ENCODE data around the gene PTPRM.

The PTPRM gene

DNA sequence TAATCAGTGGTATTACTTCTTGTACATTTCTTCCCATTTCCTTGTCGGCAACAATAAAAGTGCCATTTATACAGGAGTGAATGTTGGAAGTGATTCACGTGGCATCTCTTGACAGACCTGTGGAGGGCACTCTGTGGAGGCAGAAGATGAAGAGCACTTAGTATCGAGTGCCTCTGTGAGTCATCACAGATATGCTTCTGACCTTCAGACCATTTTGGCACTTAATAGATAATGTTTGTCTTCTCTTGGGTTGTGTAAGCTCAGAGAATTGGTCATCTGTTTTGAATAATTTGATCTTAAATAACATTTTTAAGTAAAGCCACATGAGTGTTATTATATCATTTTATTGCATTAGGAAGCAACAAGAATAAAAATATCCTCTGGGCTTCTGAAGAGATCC is 305.5 kb downstream of the PTPRM start:
- no peak overlapping the region for H2BK5ac ChIP-seq (ENCODE audit: low read depth, low read length, poor library complexity, severe bottlenecking)
- no peak overlapping the region for H3K4ac ChIP-seq (ENCODE audit: low read depth in 1 of 2, low read length in 2 of 2)
- WGBS, result 34% methylated on average over 3 of the region's 3 CpGs
- H3K36me3 ChIP-seq (ENCODE audit: control insufficient read depth in 1 of 2, insufficient read depth in 2 of 2, low read depth in 1 of 2, low read length in 2 of 2), result peaks cover 0 to 6% of the 10 kb centered on the region in 2 experiments
- H2AK5ac ChIP-seq (ENCODE audit: low read length, severe bottlenecking), result no peak overlapping the region
- H4K8ac ChIP-seq (ENCODE audit: low read length), result no peak overlapping the region
- no peak overlapping the region for H3K27ac ChIP-seq (ENCODE audit: low read length, poor library complexity, severe bottlenecking)
- no peak overlapping the region for H2AFZ ChIP-seq (ENCODE audit: low read depth, low read length)
- H3K4me1 ChIP-seq (ENCODE audit: control insufficient read depth, insufficient read depth, low read depth, low read length), result peaks cover under 1% of the 10 kb centered on the region
- H3K14ac ChIP-seq (ENCODE audit: low read length in 2 of 2), result no peak overlapping the region
- H2BK15ac ChIP-seq (ENCODE audit: low read depth, poor library complexity, severe bottlenecking), result no peak overlapping the region
- H3K9me3 ChIP-seq (ENCODE audit: control insufficient read depth, low read length), result no peaks in the 10 kb centered on the region
- no peak overlapping the region for H3K18ac ChIP-seq (ENCODE audit: low read depth in 1 of 2, low read length in 2 of 2)
- H3K4me2 ChIP-seq (ENCODE audit: low read length, poor library complexity, severe bottlenecking), result no peak overlapping the region
- H3K23ac ChIP-seq (ENCODE audit: low read length in 2 of 2), result no peak overlapping the region
- H3K9ac ChIP-seq (ENCODE audit: low read length), result peak overlapping the region; percentile 34
- peak; percentile 60 for DNase-seq
- peaks cover 20% of the 10 kb centered on the region for H3K79me1 ChIP-seq (replicated peaks; ENCODE audit: low read length, poor library complexity, severe bottlenecking)
- H3K4me3 ChIP-seq (ENCODE audit: insufficient read depth in 1 of 2, low read depth in 1 of 2, low read length in 2 of 2), result no peak overlapping the region
- H2BK12ac ChIP-seq (ENCODE audit: low read length in 2 of 2), result no peak overlapping the region
- H4K91ac ChIP-seq (ENCODE audit: low read length), result no peak overlapping the region
- no peaks in the 10 kb centered on the region for H3K27me3 ChIP-seq (ENCODE audit: control insufficient read depth in 1 of 2, insufficient read depth in 1 of 2, low read length in 2 of 2)
- H2BK120ac ChIP-seq (ENCODE audit: low read depth, low read length), result no peak overlapping the region

DNA sequence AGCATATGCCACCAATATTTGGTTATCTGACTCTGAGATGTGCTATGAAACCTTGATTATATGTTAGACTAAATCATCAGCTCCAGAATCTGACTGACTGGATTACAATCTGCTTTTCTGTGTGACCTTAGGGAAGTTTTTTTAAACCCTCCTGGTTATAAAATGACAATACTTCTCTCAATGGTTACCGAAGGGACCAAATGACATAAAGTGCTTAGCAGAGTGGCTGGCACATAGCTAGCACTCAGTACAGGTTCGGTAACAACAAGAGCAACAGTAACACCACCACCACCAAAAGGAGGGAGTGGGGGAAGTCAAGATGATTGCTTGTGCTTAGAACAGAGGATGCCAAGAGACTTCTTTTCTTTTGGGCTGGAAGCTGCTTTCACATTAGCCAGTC is 306.2 kb downstream of the PTPRM start:
- DNase-seq, result no peak
- Histone ChIP-seq H3K27me3 (ENCODE audit: control insufficient read depth in 1 of 2, insufficient read depth in 1 of 2, low read length in 2 of 2) (no peaks in the 10 kb centered on the region), H3K4me1 (ENCODE audit: control insufficient read depth, insufficient read depth, low read depth, low read length) (peaks cover 1% of the 10 kb centered on the region), H2BK120ac (ENCODE audit: low read depth, low read length) (no peak overlapping the region), H3K9ac (ENCODE audit: low read length) (no peak overlapping the region), H4K8ac (ENCODE audit: low read length) (peak overlapping the region; percentile 7), H2AFZ (ENCODE audit: low read depth, low read length) (no peak overlapping the region), H4K91ac (ENCODE audit: low read length) (no peak overlapping the region), H2BK15ac (ENCODE audit: low read depth, poor library complexity, severe bottlenecking) (no peak overlapping the region), H3K23ac (ENCODE audit: low read length in 2 of 2) (no peak overlapping the region), H3K27ac (ENCODE audit: low read length, poor library complexity, severe bottlenecking) (no peak overlapping the region), H3K79me1 (replicated peaks; ENCODE audit: low read length, poor library complexity, severe bottlenecking) (peaks cover 17% of the 10 kb centered on the region), H3K14ac (ENCODE audit: low read length in 2 of 2) (no peak overlapping the region), H3K4me2 (ENCODE audit: low read length, poor library complexity, severe bottlenecking) (no peak overlapping the region), H3K18ac (ENCODE audit: low read depth in 1 of 2, low read length in 2 of 2) (no peak overlapping the region), H2BK5ac (ENCODE audit: low read depth, low read length, poor library complexity, severe bottlenecking) (no peak overlapping the region), H2AK5ac (ENCODE audit: low read length, severe bottlenecking) (no peak overlapping the region), H3K4ac (ENCODE audit: low read depth in 1 of 2, low read length in 2 of 2) (no peak overlapping the region), H3K36me3 (ENCODE audit: control insufficient read depth in 1 of 2, insufficient read depth in 2 of 2, low read depth in 1 of 2, low read length in 2 of 2) (peaks cover 0 to 6% of the 10 kb centered on the region in 2 experiments), H3K4me3 (ENCODE audit: insufficient read depth in 1 of 2, low read depth in 1 of 2, low read length in 2 of 2) (no peak overlapping the region), H3K9me3 (ENCODE audit: control insufficient read depth, low read length) (no peaks in the 10 kb centered on the region), H2BK12ac (ENCODE audit: low read length in 2 of 2) (no peak overlapping the region)
- 90% methylated on average over 2 of the region's 2 CpGs for WGBS

DNA sequence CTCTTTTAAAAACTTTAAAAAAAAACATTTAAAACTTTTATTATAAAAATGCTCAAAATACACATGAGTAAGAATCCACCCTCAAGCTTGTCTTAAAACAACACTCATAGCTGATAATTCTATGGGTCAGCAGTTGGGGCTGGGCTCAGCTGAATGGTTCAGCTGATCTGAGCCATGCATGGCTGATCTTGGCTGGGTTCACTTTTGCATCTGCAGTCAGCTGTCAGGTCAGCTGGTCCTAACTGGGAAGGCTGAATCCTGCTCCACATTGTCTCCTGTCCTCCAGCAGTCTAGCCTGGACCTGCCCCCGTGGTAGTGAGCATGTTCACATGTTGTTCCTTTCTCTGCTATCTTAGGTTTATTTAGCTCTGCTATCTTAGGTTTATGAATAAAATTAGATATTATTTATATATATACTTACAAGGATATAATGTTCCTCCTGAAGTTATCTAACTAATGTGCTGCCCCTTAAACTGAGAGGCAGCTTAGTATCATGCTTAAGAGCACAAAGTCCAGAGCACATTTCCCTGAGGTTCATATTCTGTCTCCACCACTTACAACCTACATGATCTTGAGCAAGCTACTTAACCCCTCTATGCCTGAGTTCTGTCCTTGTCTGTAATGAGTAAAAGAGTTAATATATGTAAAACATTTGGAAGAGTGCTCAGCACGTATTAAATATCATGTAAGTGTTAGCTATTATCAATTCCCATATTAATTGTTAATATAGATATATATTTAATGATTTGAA is 309.4 kb downstream of the PTPRM start:
- no peak overlapping the region for H2AFZ ChIP-seq (ENCODE audit: low read depth, low read length)
- no peak overlapping the region for H3K18ac ChIP-seq (ENCODE audit: low read depth in 1 of 2, low read length in 2 of 2)
- no peak for DNase-seq
- H3K23ac ChIP-seq (ENCODE audit: low read length in 2 of 2), result no peak overlapping the region
- H3K36me3 ChIP-seq (ENCODE audit: control insufficient read depth in 1 of 2, insufficient read depth in 2 of 2, low read depth in 1 of 2, low read length in 2 of 2), result no peaks in the 10 kb centered on the region
- no peak overlapping the region for H3K4me2 ChIP-seq (ENCODE audit: low read length, poor library complexity, severe bottlenecking)
- no peak overlapping the region for H3K14ac ChIP-seq (ENCODE audit: low read length in 2 of 2)
- H3K79me1 ChIP-seq (replicated peaks; ENCODE audit: low read length, poor library complexity, severe bottlenecking), result peaks cover 9% of the 10 kb centered on the region
- no peak overlapping the region for H4K91ac ChIP-seq (ENCODE audit: low read length)
- H3K4ac ChIP-seq (ENCODE audit: low read depth in 1 of 2, low read length in 2 of 2), result no peak overlapping the region
- no peaks in the 10 kb centered on the region for H3K9me3 ChIP-seq (ENCODE audit: control insufficient read depth, low read length)
- no peak overlapping the region for H3K27ac ChIP-seq (ENCODE audit: low read length, poor library complexity, severe bottlenecking)
- H2BK120ac ChIP-seq (ENCODE audit: low read depth, low read length), result no peak overlapping the region
- no peak overlapping the region for H3K9ac ChIP-seq (ENCODE audit: low read length)
- no peak overlapping the region for H2BK12ac ChIP-seq (ENCODE audit: low read length in 2 of 2)
- no peak overlapping the region for H2AK5ac ChIP-seq (ENCODE audit: low read length, severe bottlenecking)
- H3K4me3 ChIP-seq (ENCODE audit: insufficient read depth in 1 of 2, low read depth in 1 of 2, low read length in 2 of 2), result no peak overlapping the region
- H4K8ac ChIP-seq (ENCODE audit: low read length), result no peak overlapping the region
- WGBS, result 100% methylated on average over 1 of the region's 2 CpGs
- no peak overlapping the region for H2BK5ac ChIP-seq (ENCODE audit: low read depth, low read length, poor library complexity, severe bottlenecking)
- H3K27me3 ChIP-seq (ENCODE audit: control insufficient read depth in 1 of 2, insufficient read depth in 1 of 2, low read length in 2 of 2), result no peaks in the 10 kb centered on the region
- peaks cover 4% of the 10 kb centered on the region for H3K4me1 ChIP-seq (ENCODE audit: control insufficient read depth, insufficient read depth, low read depth, low read length)
- no peak overlapping the region for H2BK15ac ChIP-seq (ENCODE audit: low read depth, poor library complexity, severe bottlenecking)

DNA sequence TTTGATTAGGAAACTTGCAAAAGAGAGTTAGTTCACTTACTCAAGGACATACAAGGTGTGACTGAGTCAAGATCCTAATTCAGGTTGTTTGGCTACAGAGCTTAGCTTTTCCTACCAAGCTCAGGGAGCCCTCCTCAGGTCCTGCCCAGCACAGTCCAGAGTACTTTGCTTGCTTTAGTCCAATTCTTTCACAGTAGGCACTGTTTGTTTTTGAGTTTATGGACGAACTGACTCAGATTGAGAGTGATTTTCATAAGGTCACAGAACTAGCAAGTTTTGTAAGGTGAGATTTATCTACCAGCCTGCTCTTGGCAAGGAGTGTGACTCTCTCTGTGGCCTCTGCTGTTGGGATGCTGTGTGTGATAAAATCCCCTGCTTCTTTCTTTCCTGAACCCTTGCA is 310.5 kb downstream of the PTPRM start:
- H2AFZ ChIP-seq (ENCODE audit: low read depth, low read length), result no peak overlapping the region
- H3K23ac ChIP-seq (ENCODE audit: low read length in 2 of 2), result no peak overlapping the region
- DNase-seq, result no peak
- no peak overlapping the region for H2BK15ac ChIP-seq (ENCODE audit: low read depth, poor library complexity, severe bottlenecking)
- no peak overlapping the region for H3K18ac ChIP-seq (ENCODE audit: low read depth in 1 of 2, low read length in 2 of 2)
- no peaks in the 10 kb centered on the region for H3K27me3 ChIP-seq (ENCODE audit: control insufficient read depth in 1 of 2, insufficient read depth in 1 of 2, low read length in 2 of 2)
- H4K91ac ChIP-seq (ENCODE audit: low read length), result no peak overlapping the region
- no peak overlapping the region for H3K14ac ChIP-seq (ENCODE audit: low read length in 2 of 2)
- H2BK12ac ChIP-seq (ENCODE audit: low read length in 2 of 2), result no peak overlapping the region
- no peak overlapping the region for H3K4me3 ChIP-seq (ENCODE audit: insufficient read depth in 1 of 2, low read depth in 1 of 2, low read length in 2 of 2)
- peaks cover 12% of the 10 kb centered on the region for H3K79me1 ChIP-seq (replicated peaks; ENCODE audit: low read length, poor library complexity, severe bottlenecking)
- WGBS, result 76% methylated on average over 1 of the region's 1 CpG
- H2BK5ac ChIP-seq (ENCODE audit: low read depth, low read length, poor library complexity, severe bottlenecking), result no peak overlapping the region
- H3K9ac ChIP-seq (ENCODE audit: low read length), result no peak overlapping the region
- no peak overlapping the region for H3K4me2 ChIP-seq (ENCODE audit: low read length, poor library complexity, severe bottlenecking)
- no peak overlapping the region for H4K8ac ChIP-seq (ENCODE audit: low read length)
- H3K9me3 ChIP-seq (ENCODE audit: control insufficient read depth, low read length), result no peaks in the 10 kb centered on the region
- no peak overlapping the region for H2AK5ac ChIP-seq (ENCODE audit: low read length, severe bottlenecking)
- H3K36me3 ChIP-seq (ENCODE audit: control insufficient read depth in 1 of 2, insufficient read depth in 2 of 2, low read depth in 1 of 2, low read length in 2 of 2), result no peaks in the 10 kb centered on the region
- no peak overlapping the region for H3K4ac ChIP-seq (ENCODE audit: low read depth in 1 of 2, low read length in 2 of 2)
- no peak overlapping the region for H2BK120ac ChIP-seq (ENCODE audit: low read depth, low read length)
- peaks cover 4% of the 10 kb centered on the region for H3K4me1 ChIP-seq (ENCODE audit: control insufficient read depth, insufficient read depth, low read depth, low read length)
- peak overlapping the region; percentile 36 for H3K27ac ChIP-seq (ENCODE audit: low read length, poor library complexity, severe bottlenecking)

All from mesenchymal stem cell (in vitro differentiated cells and primary cell).